ENCODE measurements around the gene PCBP3.

GRCh38 chr21:45870421-45870820 lies 226.9 kb downstream of the PCBP3 start:
- TF ChIP-seq POLR2A (IDR thresholded peaks at IDR 0.05) (no peak), CTCF (IDR thresholded peaks at IDR 0.05) (no peak)
